ENCODE results near the gene R3HDM4. TPM values are rescaled to one million over a fixed set of nuclear protein-coding genes. Genes with fewer than 3 reads are reported as not detected.

Gene R3HDM4
- total RNA-seq, 1 donor from 2014 or later, result 35.8 TPM

GRCh38 chr19:942133-942645 is 29.2 kb upstream of the R3HDM4 start:
- peaks cover 8% of the 10 kb centered on the region for H3K36me3 ChIP-seq (ENCODE audit: control insufficient read depth, insufficient read depth, low read length)
- H3K4me3 ChIP-seq (ENCODE audit: low read depth, low read length), result no peak overlapping the region
- H3K27me3 ChIP-seq (ENCODE audit: control insufficient read depth, insufficient read depth, low read length), result no peaks in the 10 kb centered on the region
- FAIRE-seq (no peak), DNase-seq (ENCODE audit: low read depth) (no peak)
- TF ChIP-seq CTCF (IDR thresholded peaks at IDR 0.05; ENCODE audit: insufficient read depth, low read length, severe bottlenecking), result no peak

GRCh38 chr19:941292-942132 is 28.5 kb upstream of the R3HDM4 start:
- Histone ChIP-seq H3K36me3 (ENCODE audit: control insufficient read depth, insufficient read depth, low read length) (peaks cover 8% of the 10 kb centered on the region), H3K27me3 (ENCODE audit: control insufficient read depth, insufficient read depth, low read length) (no peaks in the 10 kb centered on the region), H3K4me3 (ENCODE audit: low read depth, low read length) (peak overlapping the region; percentile 21)
- no peak for FAIRE-seq
- no peak for TF ChIP-seq CTCF (IDR thresholded peaks at IDR 0.05; ENCODE audit: insufficient read depth, low read length, severe bottlenecking)
- no peak for DNase-seq (ENCODE audit: low read depth)

- DNase-seq (ENCODE audit: low read depth), result no peak
These were observed 27.7 kb upstream of the R3HDM4 start for GRCh38 chr19:940591-941291.

GRCh38 chr19:939922-940321 is 26.9 kb upstream of the R3HDM4 start:
- Histone ChIP-seq H3K36me3 (ENCODE audit: control insufficient read depth, insufficient read depth, low read length) (peaks cover 8% of the 10 kb centered on the region), H3K4me3 (ENCODE audit: low read depth, low read length) (no peak overlapping the region), H3K27me3 (ENCODE audit: control insufficient read depth, insufficient read depth, low read length) (no peaks in the 10 kb centered on the region)
- FAIRE-seq (no peak), DNase-seq (ENCODE audit: low read depth) (no peak)
- no peak for TF ChIP-seq CTCF (IDR thresholded peaks at IDR 0.05; ENCODE audit: insufficient read depth, low read length, severe bottlenecking)

More at GRCh38 chr19:940591-941291, 27.7 kb upstream of the R3HDM4 start:
- H3K4me3 ChIP-seq (ENCODE audit: low read depth, low read length), result peak overlapping the region; percentile 21
- H3K27me3 ChIP-seq (ENCODE audit: control insufficient read depth, insufficient read depth, low read length), result no peaks in the 10 kb centered on the region
- no peak for TF ChIP-seq CTCF (IDR thresholded peaks at IDR 0.05; ENCODE audit: insufficient read depth, low read length, severe bottlenecking)
- peaks cover 8% of the 10 kb centered on the region for H3K36me3 ChIP-seq (ENCODE audit: control insufficient read depth, insufficient read depth, low read length)
- FAIRE-seq, result no peak

GRCh38 chr19:939439-939838 is 26.4 kb upstream of the R3HDM4 start:
- DNase-seq (ENCODE audit: low read depth), result no peak
- no peak for TF ChIP-seq CTCF (IDR thresholded peaks at IDR 0.05; ENCODE audit: insufficient read depth, low read length, severe bottlenecking)
- FAIRE-seq, result no peak
- Histone ChIP-seq H3K36me3 (ENCODE audit: control insufficient read depth, insufficient read depth, low read length) (peaks cover 8% of the 10 kb centered on the region), H3K4me3 (ENCODE audit: low read depth, low read length) (no peak overlapping the region), H3K27me3 (ENCODE audit: control insufficient read depth, insufficient read depth, low read length) (no peaks in the 10 kb centered on the region)
